Measurements from ENCODE around the gene PAQR5. TPM values are rescaled to one million over a fixed set of nuclear protein-coding genes. Genes with fewer than 3 reads are reported as not detected.

Gene PAQR5, protein sequence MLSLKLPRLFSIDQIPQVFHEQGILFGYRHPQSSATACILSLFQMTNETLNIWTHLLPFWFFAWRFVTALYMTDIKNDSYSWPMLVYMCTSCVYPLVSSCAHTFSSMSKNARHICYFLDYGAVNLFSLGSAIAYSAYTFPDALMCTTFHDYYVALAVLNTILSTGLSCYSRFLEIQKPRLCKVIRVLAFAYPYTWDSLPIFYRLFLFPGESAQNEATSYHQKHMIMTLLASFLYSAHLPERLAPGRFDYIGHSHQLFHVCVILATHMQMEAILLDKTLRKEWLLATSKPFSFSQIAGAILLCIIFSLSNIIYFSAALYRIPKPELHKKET
- total RNA-seq (under 1 TPM in 3 of 7 donors, not detected in 4; 0.27 to 0.58 (median 0.44) TPM), polyA plus RNA-seq (under 1 TPM in 2 of 3 donors, not detected in 1; 0.03 to 0.16 TPM)
- long read RNA-seq, donor 1 = 0 reads
- long read RNA-seq, donor 2, full-length matches to known transcripts = 1 of 1 reads
- long read RNA-seq, donor 2, partial matches to known transcripts = 0 of 1 reads
- long read RNA-seq, donor 2, other reads (novel, unspliced or antisense) = 0 of 1 reads

DNA sequence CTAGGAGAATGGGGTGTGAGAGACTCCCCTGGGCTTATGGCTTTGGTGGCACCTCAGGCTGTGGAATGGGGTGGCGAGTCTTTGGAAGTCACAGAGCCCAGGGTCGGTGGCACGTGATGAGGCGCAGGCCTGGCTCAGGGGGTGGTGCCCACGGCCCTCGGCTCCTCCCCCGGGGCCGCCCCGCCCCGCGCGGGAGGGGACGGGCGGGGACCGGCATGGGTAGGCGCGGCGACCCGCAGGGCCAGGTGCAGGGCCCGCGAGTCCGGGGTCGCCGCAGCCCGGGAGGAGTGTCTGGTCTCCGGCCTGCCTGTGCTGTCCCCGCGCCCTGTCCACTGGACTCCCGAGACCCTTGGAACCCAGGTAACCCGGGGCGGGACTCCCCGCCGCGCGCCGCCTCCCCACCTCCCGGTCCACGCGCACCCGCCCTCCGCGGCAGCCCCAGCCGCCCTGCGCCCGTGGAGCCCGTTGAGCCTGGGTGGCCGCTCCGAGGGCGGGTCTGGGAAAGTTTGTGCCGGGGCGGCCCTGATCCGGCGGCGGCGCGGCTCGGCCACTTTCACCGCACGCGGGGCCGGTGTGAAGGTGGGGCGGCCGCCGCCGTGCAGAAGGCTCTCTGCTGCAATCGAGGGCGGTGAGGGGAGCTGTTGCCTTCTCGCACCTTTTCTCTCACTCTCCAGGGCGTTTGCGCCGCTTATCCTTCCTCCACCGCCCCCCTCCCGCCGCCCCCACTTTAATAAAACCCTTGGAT is at the start of gene PAQR5:
Gene PAQR5 (plus strand): TSS at position 216 of the 745 bp plus-strand sequence. CDS start 61,169 bp downstream, outside the sequence.
- H3K36me3 ChIP-seq = no peaks in the 10 kb centered on the region
- peak within 1 kb of the TSS; percentile 20 to 69 (median 44) for H3K4me3 ChIP-seq
- intact Hi-C loops (cut with DNase I; ENCODE audit: low total_unique reads) = no loop called here
- H3K4me1 ChIP-seq = peaks cover 0 to 18% (median 11%) of the 10 kb centered on the region in 6 donors
- H3K27ac ChIP-seq = no peak within 1 kb of the TSS
- no peak for DNase-seq
- H3K9me3 ChIP-seq = no peaks in the 10 kb centered on the region
- 1 to 3% (median 1%) methylated on average over 26 to 74 of the region's 74 CpGs for WGBS, 5 donors
- H3K27me3 ChIP-seq (replicated peaks in 1 of 7) = peaks cover 0 to 73% (median 32%) of the 10 kb centered on the region in 7 donors
- TF ChIP-seq POLR2AphosphoS5 (IDR thresholded peaks at IDR 0.05) (no peak), POLR2A (IDR thresholded peaks at IDR 0.05) (no peak)
- TF ChIP-seq, protein P1, sequence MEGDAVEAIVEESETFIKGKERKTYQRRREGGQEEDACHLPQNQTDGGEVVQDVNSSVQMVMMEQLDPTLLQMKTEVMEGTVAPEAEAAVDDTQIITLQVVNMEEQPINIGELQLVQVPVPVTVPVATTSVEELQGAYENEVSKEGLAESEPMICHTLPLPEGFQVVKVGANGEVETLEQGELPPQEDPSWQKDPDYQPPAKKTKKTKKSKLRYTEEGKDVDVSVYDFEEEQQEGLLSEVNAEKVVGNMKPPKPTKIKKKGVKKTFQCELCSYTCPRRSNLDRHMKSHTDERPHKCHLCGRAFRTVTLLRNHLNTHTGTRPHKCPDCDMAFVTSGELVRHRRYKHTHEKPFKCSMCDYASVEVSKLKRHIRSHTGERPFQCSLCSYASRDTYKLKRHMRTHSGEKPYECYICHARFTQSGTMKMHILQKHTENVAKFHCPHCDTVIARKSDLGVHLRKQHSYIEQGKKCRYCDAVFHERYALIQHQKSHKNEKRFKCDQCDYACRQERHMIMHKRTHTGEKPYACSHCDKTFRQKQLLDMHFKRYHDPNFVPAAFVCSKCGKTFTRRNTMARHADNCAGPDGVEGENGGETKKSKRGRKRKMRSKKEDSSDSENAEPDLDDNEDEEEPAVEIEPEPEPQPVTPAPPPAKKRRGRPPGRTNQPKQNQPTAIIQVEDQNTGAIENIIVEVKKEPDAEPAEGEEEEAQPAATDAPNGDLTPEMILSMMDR (IDR thresholded peaks at IDR 0.05 in 8 of 11, conservative IDR thresholded peaks at IDR 0.05 in 3 of 11) = no peak

DNA sequence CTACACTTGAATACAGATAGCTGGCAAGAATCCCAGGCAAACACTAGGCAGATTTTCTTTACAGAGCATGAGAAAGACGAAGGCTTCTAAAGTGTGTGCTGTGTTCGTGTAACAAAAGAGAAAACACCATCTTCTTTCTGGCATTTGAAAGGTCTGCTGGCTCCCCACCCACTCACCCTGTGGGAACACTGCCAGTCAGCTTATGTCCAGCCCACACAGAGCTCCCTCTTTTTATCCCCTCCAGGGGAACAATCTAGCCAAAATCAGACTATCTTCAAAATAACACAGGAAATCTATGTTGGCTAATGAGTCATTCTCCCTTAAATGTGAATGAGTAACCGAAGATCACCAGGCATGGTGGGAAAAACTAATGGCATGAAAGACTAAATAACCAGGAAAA is 45.6 kb upstream of the PAQR5 start:
- TF ChIP-seq, protein P1 (IDR thresholded peaks at IDR 0.05 in 8 of 11, conservative IDR thresholded peaks at IDR 0.05 in 3 of 11) = no peak
- no peaks in the 10 kb centered on the region for H3K27me3 ChIP-seq (replicated peaks in 1 of 7)
- intact Hi-C loops (cut with DNase I; ENCODE audit: low total_unique reads) = no loop called here
- peaks cover 0 to 8% (median 0%) of the 10 kb centered on the region in 6 donors for H3K36me3 ChIP-seq
- no peak overlapping the region for H3K27ac ChIP-seq
- no peaks in the 10 kb centered on the region for H3K4me1 ChIP-seq
- 80 to 92% (median 86%) methylated on average over 3 of the region's 3 CpGs for WGBS, 5 donors
- DNase-seq = no peak
- no peaks in the 10 kb centered on the region for H3K9me3 ChIP-seq
- no peak overlapping the region for H3K4me3 ChIP-seq

DNA sequence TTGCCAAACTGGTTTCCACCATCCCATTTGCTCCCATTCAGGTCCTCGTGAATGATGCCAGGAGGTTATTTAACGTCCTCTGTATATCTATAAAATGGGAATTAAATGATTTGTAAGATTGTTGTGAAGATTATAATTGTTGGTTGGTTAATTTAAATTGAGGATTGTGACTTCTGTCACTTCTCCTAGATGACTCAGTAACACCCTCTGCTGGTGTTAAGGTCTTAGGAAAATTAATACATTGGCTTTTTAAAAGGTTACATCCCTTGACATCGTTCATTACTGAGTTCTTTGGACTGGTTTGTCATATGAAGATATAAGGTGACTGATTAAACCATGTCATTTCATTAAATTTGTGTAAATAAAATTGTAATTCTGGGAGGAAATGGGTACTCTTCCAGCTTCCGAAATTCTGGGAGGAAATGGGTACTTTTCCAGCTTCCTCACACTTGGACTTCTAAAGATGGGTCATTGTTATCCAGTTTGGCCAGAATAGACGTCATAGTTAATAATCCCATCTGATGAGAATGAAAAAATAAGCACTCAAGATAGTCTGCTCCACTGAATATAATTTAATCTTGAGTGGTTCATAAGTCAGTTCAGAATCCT is 33.3 kb upstream of the PAQR5 start:
- no peaks in the 10 kb centered on the region for H3K9me3 ChIP-seq
- peaks cover 0 to 7% (median 0%) of the 10 kb centered on the region in 6 donors for H3K4me1 ChIP-seq
- TF ChIP-seq, protein P1 (IDR thresholded peaks at IDR 0.05 in 8 of 11, conservative IDR thresholded peaks at IDR 0.05 in 3 of 11) = peak in 8 of 11 experiments; percentile 10 to 51 (median 36)
- no peak for TF ChIP-seq POLR2AphosphoS5 (IDR thresholded peaks at IDR 0.05)
- 36 to 55% (median 47%) methylated on average over 5 of the region's 5 CpGs for WGBS, 5 donors
- intact Hi-C loops (cut with DNase I; ENCODE audit: low total_unique reads) = no loop called here
- no peaks in the 10 kb centered on the region for H3K27me3 ChIP-seq (replicated peaks in 1 of 7)
- H3K36me3 ChIP-seq = peaks cover 0 to 26% (median 1%) of the 10 kb centered on the region in 6 donors
- DNase-seq = no peak
- no peak overlapping the region for H3K4me3 ChIP-seq
- H3K27ac ChIP-seq = no peak overlapping the region
